ENCODE measurements around the gene ADCY3.
A peak's percentile ranks its signal among the peaks of the same experiment; 100 is the strongest.
"Not testable (repeated sequence)": the region's sequence is repeated elsewhere in the genome, so short reads cannot be mapped to it uniquely, and the experiment has no call there.

The ADCY3 gene

GRCh38 chr2:24806661-24807036, 113.4 kb downstream of the ADCY3 start:
- TF ChIP-seq CTCF (IDR thresholded peaks at IDR 0.05; ENCODE audit: borderline replicate concordance, insufficient read depth, low read depth, low read length), result no peak

GRCh38 chr2:24805811-24806660, 114.0 kb downstream of the ADCY3 start:
- H3K4me3 ChIP-seq (ENCODE audit: low read depth, low read length), result not testable (repeated sequence)

More at GRCh38 chr2:24806661-24807036, 113.4 kb downstream of the ADCY3 start:
- H3K4me3 ChIP-seq (ENCODE audit: low read depth, low read length), result no peak overlapping the region

GRCh38 chr2:24800487-24800886, 119.5 kb downstream of the ADCY3 start:
- H3K4me3 ChIP-seq (ENCODE audit: low read depth, low read length), result not testable (repeated sequence)

GRCh38 chr2:24797644-24798043, 122.4 kb downstream of the ADCY3 start:
- TF ChIP-seq CTCF (IDR thresholded peaks at IDR 0.05; ENCODE audit: borderline replicate concordance, insufficient read depth, low read depth, low read length), result no peak
- H3K4me3 ChIP-seq (ENCODE audit: low read depth, low read length), result no peak overlapping the region

- TF ChIP-seq CTCF (IDR thresholded peaks at IDR 0.05; ENCODE audit: borderline replicate concordance, insufficient read depth, low read depth, low read length), result no peak
These were observed 126.1 kb downstream of the ADCY3 start for GRCh38 chr2:24793761-24794435.

GRCh38 chr2:24792874-24793760, 126.9 kb downstream of the ADCY3 start, which contains the start of the genes CENPO and PTRHD1:
Gene CENPO (plus strand): TSS chr2:24793425. CDS start chr2:24793920, 495 bp downstream.
Gene PTRHD1 (minus strand): TSS chr2:24793391. CDS start chr2:24793377, 14 bp downstream.
- peak; percentile 57 for TF ChIP-seq CTCF (IDR thresholded peaks at IDR 0.05; ENCODE audit: borderline replicate concordance, insufficient read depth, low read depth, low read length)
- peak within 1 kb of the TSS; percentile 94 for H3K4me3 ChIP-seq (ENCODE audit: low read depth, low read length)

More at GRCh38 chr2:24793761-24794435, 126.1 kb downstream of the ADCY3 start:
- H3K4me3 ChIP-seq (ENCODE audit: low read depth, low read length), result peak overlapping the region; percentile 94

GRCh38 chr2:24792542-24792873, 127.5 kb downstream of the ADCY3 start:
- H3K4me3 ChIP-seq (ENCODE audit: low read depth, low read length), result peak overlapping the region; percentile 94
- no peak for TF ChIP-seq CTCF (IDR thresholded peaks at IDR 0.05; ENCODE audit: borderline replicate concordance, insufficient read depth, low read depth, low read length)
